K562 (cell line): ENCODE data around the gene CERS6. TPM values are rescaled to one million over a fixed set of nuclear protein-coding genes. Genes with fewer than 3 reads are reported as not detected.

Experiments used
- AFF4 ChIP-seq: sonication (generic); formaldehyde crosslinking; IDR thresholded peaks from 2 replicates; pipeline ENCODE4 v1.8.0; 2023; ENCODE audit warnings: mild to moderate bottlenecking, missing genetic modification reagents
- C11orf30 ChIP-seq: fragments of 450-650 bp; IDR thresholded peaks from 2 replicates; pipeline ENCODE4 v1.6.1; 2016; ENCODE audit warnings: low read depth, mild to moderate bottlenecking
- FOXO4 ChIP-seq: fragments of 450-650 bp; formaldehyde crosslinking; IDR thresholded peaks from 2 replicates; pipeline ENCODE4 v1.4.0; 2020; ENCODE audit warnings: mild to moderate bottlenecking, moderate library complexity
- JUNB ChIP-seq: fragments of 450-650 bp; formaldehyde crosslinking; conservative IDR thresholded peaks from 2 replicates; pipeline ENCODE4 v1.4.0; 2020; ENCODE audit warnings: mild to moderate bottlenecking
- KAT2B ChIP-seq: IDR thresholded peaks from one replicate; pipeline ENCODE4 v1.6.1; 2012; ENCODE audit warnings: low read depth, mild to moderate bottlenecking, control low read depth, inconsistent platforms, low read length, moderate library complexity
- KLF1 ChIP-seq: fragments of 450-650 bp; IDR thresholded peaks from 2 replicates; pipeline ENCODE4 v1.6.1; 2016; ENCODE audit warnings: missing genetic modification characterization, missing compliant biosample characterization
- LARP7 ChIP-seq: fragments of 450-650 bp; IDR thresholded peaks from 2 replicates; pipeline ENCODE4 v1.6.1; 2016
- LCOR ChIP-seq: sonication (generic); formaldehyde crosslinking; IDR thresholded peaks from 2 replicates; pipeline ENCODE4 v1.8.0; 2022; ENCODE audit warnings: mild to moderate bottlenecking, missing genetic modification reagents
- NFATC3 ChIP-seq: fragments of 450-650 bp; IDR thresholded peaks from 2 replicates; pipeline ENCODE4 v1.6.1; 2017; ENCODE audit warnings: mild to moderate bottlenecking
- NFIX ChIP-seq: fragments of 250-450 bp; sonication (Bioruptor Pico); IDR thresholded peaks from 2 replicates; pipeline ENCODE4 v1.4.0; 2020; ENCODE audit warnings: low read depth, mild to moderate bottlenecking, moderate library complexity
- NR2C2 ChIP-seq, 2 experiments: fragments of 200-800 bp in 1 of 2; sonication (Bioruptor generic) in 1 of 2; sonication (generic) in 1 of 2; formaldehyde crosslinking in 1 of 2; IDR thresholded peaks; 2 replicates each; pipeline versions ENCODE4 v1.6.1 to v1.8.0; 2016 to 2022; ENCODE audit warnings: mild to moderate bottlenecking in 1 of 2, missing compliant biosample characterization in 1 of 2, missing genetic modification characterization in 1 of 2, missing genetic modification reagents in 1 of 2
- PML ChIP-seq: IDR thresholded peaks from 2 replicates; pipeline ENCODE4 v1.6.1; 2012; ENCODE audit warnings: low read length, inconsistent platforms
- RBFOX2 ChIP-seq: fragments of 200-400 bp; formaldehyde crosslinking; IDR thresholded peaks from 2 replicates; pipeline ENCODE4 v1.6.1; 2017; ENCODE audit warnings: low read depth, mild to moderate bottlenecking, low read length, moderate library complexity
- SPI1 ChIP-seq: IDR thresholded peaks from 2 replicates; pipeline ENCODE4 v1.6.1; 2011; ENCODE audit warnings: low read depth, low read length, control low read depth, borderline replicate concordance
- SRSF3 ChIP-seq: fragments of 200-400 bp; formaldehyde crosslinking; IDR thresholded peaks from 2 replicates; pipeline ENCODE4 v1.6.1; 2016; ENCODE audit warnings: mild to moderate bottlenecking, low read length, moderate library complexity; ENCODE audit not compliant: insufficient read depth
- TEAD2 ChIP-seq: fragments of 450-650 bp; IDR thresholded peaks from 2 replicates; pipeline ENCODE4 v1.6.1; 2016; ENCODE audit warnings: missing genetic modification characterization, control low read depth, missing compliant biosample characterization
- ZNF12 ChIP-seq: sonication (generic); formaldehyde crosslinking; IDR thresholded peaks from 2 replicates; pipeline ENCODE4 v1.4.0; 2020; ENCODE audit warnings: mild to moderate bottlenecking, missing genetic modification reagents
- ZNF140 ChIP-seq: fragments of 250-450 bp; sonication (Bioruptor Pico); IDR thresholded peaks from 2 replicates; pipeline ENCODE4 v1.8.0; 2021; ENCODE audit warnings: moderate library complexity, mild to moderate bottlenecking, inconsistent platforms
- polyA plus RNA-seq, 8 experiments: library from polyadenylated mRNA; depleted of rRNA in 4 of 8; stranded (reverse) in 5 of 8; unstranded in 3 of 8; fragments of >200 nt; fragmentation: Nextera tagmentation in 2 of 8; fragmentation: Illumina TruSeq in 1 of 8; extraction: Ambion mirVana in 2 of 8; extraction: Trizol in 1 of 8; gene quantifications; 2 replicates each; pipeline versions ENCODE4 v1.2.1 to v1.2.3, GENCODE V29; 2011 to 2014; ENCODE audit warnings: inconsistent platforms in 1 of 8, missing spikeins in 1 of 8
- total RNA-seq, 7 experiments: library from RNA; depleted of rRNA in 6 of 7; stranded (reverse); fragments of >200 nt in 6 of 7; fragmentation: Illumina TruSeq in 2 of 7; extraction: Trizol in 2 of 7; gene quantifications; 2 replicates each; pipeline versions ENCODE4 v1.2.1 to v1.2.3, GENCODE V29; 2011 to 2021; ENCODE audit warnings: low replicate concordance in 1 of 7
- TF ChIP-seq, protein P1 (sequence below): fragments of 200-800 bp; sonication (Bioruptor generic); IDR thresholded peaks from 2 replicates; pipeline ENCODE4 v1.6.1; 2016; ENCODE audit warnings: missing genetic modification characterization, missing compliant biosample characterization

CERS6 gene
- total and polyA plus RNA-seq, 9 of the 15 experiments (the other 6 are each of a cell fraction or from before 2014, with no cell fraction given): 1.6 to 13.6 (median 11.4) TPM

DNA sequence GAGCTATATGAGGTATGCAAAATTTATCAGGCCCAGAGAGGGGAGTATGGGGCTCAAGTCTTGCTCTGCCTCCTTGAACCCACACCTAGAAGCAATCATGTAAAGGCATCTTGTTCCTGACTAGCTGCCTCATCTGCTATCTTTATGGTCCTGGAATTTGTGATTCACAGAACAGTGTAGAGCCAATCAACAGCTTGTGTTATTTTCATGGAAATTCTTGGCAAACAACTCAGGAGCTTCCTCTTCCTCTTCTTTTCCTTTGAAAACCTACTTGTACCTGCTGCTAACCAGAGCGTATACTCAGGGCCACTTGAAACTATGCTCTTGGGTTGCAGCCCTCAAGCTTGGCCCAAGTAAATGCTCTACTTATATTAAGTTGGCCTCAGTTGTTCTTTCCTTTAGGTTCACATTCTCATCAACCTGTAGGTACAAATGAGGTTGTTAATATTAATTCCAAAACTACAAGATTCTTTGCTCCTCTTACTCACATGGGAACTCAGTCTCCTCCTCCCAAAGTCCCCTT lies 342.9 kb downstream of the CERS6 start (continued):
- TF ChIP-seq, protein P1, sequence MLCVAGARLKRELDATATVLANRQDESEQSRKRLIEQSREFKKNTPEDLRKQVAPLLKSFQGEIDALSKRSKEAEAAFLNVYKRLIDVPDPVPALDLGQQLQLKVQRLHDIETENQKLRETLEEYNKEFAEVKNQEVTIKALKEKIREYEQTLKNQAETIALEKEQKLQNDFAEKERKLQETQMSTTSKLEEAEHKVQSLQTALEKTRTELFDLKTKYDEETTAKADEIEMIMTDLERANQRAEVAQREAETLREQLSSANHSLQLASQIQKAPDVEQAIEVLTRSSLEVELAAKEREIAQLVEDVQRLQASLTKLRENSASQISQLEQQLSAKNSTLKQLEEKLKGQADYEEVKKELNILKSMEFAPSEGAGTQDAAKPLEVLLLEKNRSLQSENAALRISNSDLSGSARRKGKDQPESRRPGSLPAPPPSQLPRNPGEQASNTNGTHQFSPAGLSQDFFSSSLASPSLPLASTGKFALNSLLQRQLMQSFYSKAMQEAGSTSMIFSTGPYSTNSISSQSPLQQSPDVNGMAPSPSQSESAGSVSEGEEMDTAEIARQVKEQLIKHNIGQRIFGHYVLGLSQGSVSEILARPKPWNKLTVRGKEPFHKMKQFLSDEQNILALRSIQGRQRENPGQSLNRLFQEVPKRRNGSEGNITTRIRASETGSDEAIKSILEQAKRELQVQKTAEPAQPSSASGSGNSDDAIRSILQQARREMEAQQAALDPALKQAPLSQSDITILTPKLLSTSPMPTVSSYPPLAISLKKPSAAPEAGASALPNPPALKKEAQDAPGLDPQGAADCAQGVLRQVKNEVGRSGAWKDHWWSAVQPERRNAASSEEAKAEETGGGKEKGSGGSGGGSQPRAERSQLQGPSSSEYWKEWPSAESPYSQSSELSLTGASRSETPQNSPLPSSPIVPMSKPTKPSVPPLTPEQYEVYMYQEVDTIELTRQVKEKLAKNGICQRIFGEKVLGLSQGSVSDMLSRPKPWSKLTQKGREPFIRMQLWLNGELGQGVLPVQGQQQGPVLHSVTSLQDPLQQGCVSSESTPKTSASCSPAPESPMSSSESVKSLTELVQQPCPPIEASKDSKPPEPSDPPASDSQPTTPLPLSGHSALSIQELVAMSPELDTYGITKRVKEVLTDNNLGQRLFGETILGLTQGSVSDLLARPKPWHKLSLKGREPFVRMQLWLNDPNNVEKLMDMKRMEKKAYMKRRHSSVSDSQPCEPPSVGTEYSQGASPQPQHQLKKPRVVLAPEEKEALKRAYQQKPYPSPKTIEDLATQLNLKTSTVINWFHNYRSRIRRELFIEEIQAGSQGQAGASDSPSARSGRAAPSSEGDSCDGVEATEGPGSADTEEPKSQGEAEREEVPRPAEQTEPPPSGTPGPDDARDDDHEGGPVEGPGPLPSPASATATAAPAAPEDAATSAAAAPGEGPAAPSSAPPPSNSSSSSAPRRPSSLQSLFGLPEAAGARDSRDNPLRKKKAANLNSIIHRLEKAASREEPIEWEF (CRISPR knock-in tag): peak; percentile 22; the same call in 1 of the 2 replicates
- TF ChIP-seq C11orf30 (no peak), ZNF140 (no peak), AFF4 (0 out of 2 replicates have a peak, but pooled peaks have one; percentile 21), SRSF3 (no peak), NFIX (no peak), JUNB (CRISPR knock-in tag) (0 out of 2 replicates have a peak, but pooled peaks have one; percentile 31), NFATC3 (peak; percentile 75; the same call in 1 of the 2 replicates), TEAD2 (tag) (no peak), LARP7 (no peak), SPI1 (peak; percentile 38; the same call in 1 of the 2 replicates), LCOR (CRISPR knock-in tag) (0 out of 2 replicates have a peak, but pooled peaks have one; percentile 15), RBFOX2 (peak; percentile 40; the same call in 1 of the 2 replicates), FOXO4 (no peak), NR2C2 (CRISPR knock-in tag; IDR thresholded peaks at IDR 0.05) (no peak), NR2C2 (tag; IDR thresholded peaks at IDR 0.05) (peak; percentile 48; the same call in 1 of the 2 replicates), PML (no peak), ZNF12 (0 out of 2 replicates have a peak, but pooled peaks have one; percentile 10), KLF1 (no peak), KAT2B (no peak)
